BJ (cell line): ENCODE data around the gene ZBTB38. TPM values are rescaled to one million over a fixed set of nuclear protein-coding genes. Genes with fewer than 3 reads are reported as not detected.

Source experiments
- CTCF ChIA-PET: fragments of 350-600 bp; formaldehyde crosslinking; extraction: SDS; loops from one replicate; lab custom pipeline; 2021; ENCODE audit warnings: antibody characterized with exemption, inconsistent platforms; lab: Yijun Ruan, JAX
- POLR2A ChIA-PET: fragments of 300-600 bp; sonication (Branson Sonifier 250); formaldehyde crosslinking; extraction: SDS; loops from one replicate; lab custom pipeline; 2021; ENCODE audit warnings: antibody characterized with exemption; lab: Charles Lee
- DNase-seq: peaks from one replicate; pipeline ENCODE4 v3.0.0-alpha.2; 2011; ENCODE audit warnings: low read depth
- H3K27me3 ChIP-seq: 2 replicates; pipeline ENCODE4 v1.6.0; 2011; ENCODE audit warnings: low read length; ENCODE audit not compliant: control insufficient read depth, insufficient read depth
- H3K36me3 ChIP-seq: 2 replicates; pipeline ENCODE4 v1.5.1; 2011; ENCODE audit warnings: low read length; ENCODE audit not compliant: control insufficient read depth, insufficient read depth
- H3K4me3 ChIP-seq: 2 replicates; pipeline ENCODE4 v1.5.1; 2011; ENCODE audit warnings: low read depth, mild to moderate bottlenecking, control low read depth, low read length
- CTCF ChIP-seq: IDR thresholded peaks from 2 replicates; pipeline ENCODE4 v1.5.1; 2011; ENCODE audit warnings: low read depth, mild to moderate bottlenecking, control low read depth, inconsistent platforms, low read length, moderate library complexity; ENCODE audit not compliant: insufficient read depth
- polyA plus RNA-seq: library from polyadenylated mRNA; depleted of rRNA; stranded (reverse); fragments of >200 nt; gene quantifications from 2 replicates; pipeline ENCODE4 v1.2.3, GENCODE V29; 2011

ZBTB38 gene
- polyA plus RNA-seq, 1 experiment: 62.0 TPM

- DNase-seq: peak; percentile 99
- H3K27me3 ChIP-seq: no peaks in the 10 kb centered on the region
- H3K36me3 ChIP-seq: no peaks in the 10 kb centered on the region
- no peak for TF ChIP-seq CTCF
- POLR2A ChIA-PET: interaction anchor here (0.9 to 1.9 kb wide), 3 partner anchors 40 to 81 kb away, joined by 3 to 9 read pairs (median 4); no protein-coding TSS in a partner anchor
- CTCF ChIA-PET: interaction anchor here (0.8 to 2.4 kb wide), 15 partner anchors 8 to 98 kb away, joined by 3 to 12 read pairs (median 5); no protein-coding TSS in a partner anchor
- no peak overlapping the region for H3K4me3 ChIP-seq
Observed at GRCh38 chr3:141367038-141367730, 1.1 kb upstream of the ZBTB38 start.

DNA sequence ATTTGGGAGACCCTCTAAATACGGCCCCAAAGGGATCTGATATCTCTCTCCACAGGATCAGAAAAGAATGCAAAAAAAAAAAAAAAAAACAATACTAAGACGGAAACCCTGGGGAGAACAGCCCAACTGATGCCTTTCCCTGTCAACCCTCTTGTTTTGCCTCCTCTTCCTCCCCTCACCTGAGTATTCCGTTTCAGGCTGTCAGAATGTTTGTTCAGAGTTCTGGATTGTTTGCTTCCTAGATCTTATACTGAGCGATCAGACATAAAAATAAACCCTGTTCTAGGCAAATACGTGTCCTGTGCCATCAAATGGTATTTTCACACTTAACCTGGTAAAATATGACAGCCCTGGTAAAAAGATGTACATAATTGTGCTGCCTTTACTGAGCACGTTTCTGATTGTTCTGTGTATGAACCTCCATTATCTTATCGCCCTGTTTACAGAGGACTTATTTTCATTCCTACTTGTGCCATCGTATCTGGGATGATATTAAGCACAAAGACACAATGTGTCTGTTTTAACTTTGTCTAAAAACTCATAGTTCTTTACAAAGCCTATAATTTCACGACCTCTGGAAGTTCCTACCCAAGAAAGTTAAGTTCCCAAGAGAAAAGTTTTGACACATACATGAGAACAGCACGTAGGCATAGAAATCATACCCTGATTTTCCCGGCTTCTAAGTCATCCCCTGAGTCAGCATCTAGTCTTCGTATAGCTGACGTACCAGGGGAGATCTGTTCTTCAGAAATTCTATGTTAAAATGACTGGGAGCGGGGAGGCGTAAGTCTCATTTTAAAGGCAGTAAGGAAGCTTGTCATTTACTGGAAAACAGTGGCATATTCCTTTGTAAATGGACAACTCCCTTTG is 856 bp downstream of the ZBTB38 start:
- Histone ChIP-seq H3K27me3 (no peaks in the 10 kb centered on the region), H3K4me3 (peak overlapping the region; percentile 25), H3K36me3 (no peaks in the 10 kb centered on the region)
- DNase-seq: no peak
- ChIA-PET CTCF (interaction anchor here (0.6 to 1.8 kb wide), 11 partner anchors 13 to 211 kb away, joined by 3 to 8 read pairs (median 3); no protein-coding TSS in a partner anchor), POLR2A (no interaction called here)
- TF ChIP-seq CTCF: no peak

- CTCF ChIA-PET: interaction anchor here (0.7 to 1.8 kb wide), 10 partner anchors 12 to 210 kb away, joined by 3 to 8 read pairs (median 3); no protein-coding TSS in a partner anchor
- POLR2A ChIA-PET: no interaction called here
- H3K36me3 ChIP-seq: no peaks in the 10 kb centered on the region
- no peak overlapping the region for H3K4me3 ChIP-seq
- peak; percentile 19; the same call in 1 of the 2 replicates for TF ChIP-seq CTCF
- DNase-seq: no peak
- no peaks in the 10 kb centered on the region for H3K27me3 ChIP-seq
Observed at GRCh38 chr3:141370065-141370533, 1.8 kb downstream of the ZBTB38 start.

DNA sequence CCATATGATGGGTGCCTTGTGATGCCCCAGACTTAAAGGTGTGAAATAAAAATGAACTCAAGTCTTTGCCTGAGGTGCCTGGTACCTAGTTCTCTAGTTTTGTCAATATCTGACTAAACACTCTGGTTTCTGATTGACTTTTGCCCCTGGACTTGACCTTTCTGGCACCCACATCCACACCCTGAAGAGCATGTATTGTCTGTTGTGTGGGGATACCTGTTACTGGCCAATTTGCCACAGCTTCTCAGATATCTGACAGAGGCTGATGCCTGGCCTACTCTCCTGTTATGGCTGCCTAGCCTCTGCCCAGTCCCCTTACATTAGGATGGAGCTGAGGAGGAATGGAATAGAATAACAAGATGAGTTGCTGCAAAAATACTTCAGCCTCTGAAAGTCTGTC is 3.6 kb downstream of the ZBTB38 start:
- DNase-seq: no peak
- Histone ChIP-seq H3K36me3 (peaks cover 4% of the 10 kb centered on the region; the same call in 1 of the 2 replicates), H3K4me3 (no peak overlapping the region), H3K27me3 (no peaks in the 10 kb centered on the region)
- no peak for TF ChIP-seq CTCF
- ChIA-PET POLR2A (no interaction called here), CTCF (interaction anchor here (1.2 to 1.8 kb wide), 4 partner anchors 10 to 83 kb away, joined by 3 to 7 read pairs (median 4); no protein-coding TSS in a partner anchor)

DNA sequence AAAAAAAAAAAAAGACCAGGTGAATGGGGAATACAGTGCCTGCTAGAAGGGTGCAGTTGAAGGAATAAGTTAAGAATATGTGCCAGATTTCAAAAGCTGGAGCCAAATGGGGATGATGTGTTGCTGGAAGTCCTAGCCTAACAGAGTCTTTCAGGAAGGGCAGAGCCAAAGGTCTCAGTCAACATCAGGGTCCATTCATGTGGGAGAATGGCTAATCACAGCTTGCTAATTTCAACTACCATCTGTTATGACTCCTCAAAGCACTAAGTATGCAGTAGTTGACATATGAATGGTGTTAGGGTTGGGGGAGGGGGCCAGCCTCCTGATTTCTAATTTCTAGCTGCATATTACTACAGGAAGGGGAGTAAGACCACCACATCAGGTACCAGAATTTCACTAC is 4.4 kb downstream of the ZBTB38 start:
- ChIA-PET CTCF (interaction anchor here (0.5 to 1.8 kb wide), 5 partner anchors 11 to 90 kb away, joined by 3 to 7 read pairs (median 4); no protein-coding TSS in a partner anchor), POLR2A (no interaction called here)
- DNase-seq: no peak
- no peak for TF ChIP-seq CTCF
- Histone ChIP-seq H3K36me3 (peaks cover 4% of the 10 kb centered on the region; the same call in 1 of the 2 replicates), H3K4me3 (no peak overlapping the region), H3K27me3 (no peaks in the 10 kb centered on the region)
